H9 (cell line): ENCODE results near the gene HOXB1. TPM values are rescaled to one million over a fixed set of nuclear protein-coding genes. Genes with fewer than 3 reads are reported as not detected.

Experiments used
- DNase-seq: peaks from one replicate; pipeline ENCODE4 v3.0.0-alpha.2; 2017
- H2AFZ ChIP-seq: one replicate; pipeline ENCODE4 v1.6.1; 2013; ENCODE audit warnings: mild to moderate bottlenecking, low read length, control low read depth, moderate library complexity
- H2AK5ac ChIP-seq: 2 replicates; pipeline ENCODE4 v1.6.1; 2013; ENCODE audit warnings: low read length, control low read depth, mixed read lengths; ENCODE audit not compliant: insufficient read length
- H2BK120ac ChIP-seq: one replicate; pipeline ENCODE4 v1.6.1; 2013; ENCODE audit warnings: low read depth, mild to moderate bottlenecking, low read length, control low read depth, inconsistent platforms; ENCODE audit not compliant: poor library complexity, severe bottlenecking
- H2BK12ac ChIP-seq: 2 replicates; pipeline ENCODE4 v1.6.1; 2013; ENCODE audit warnings: low read length, control low read depth, mixed read lengths, low read depth; ENCODE audit not compliant: insufficient read length
- H2BK15ac ChIP-seq: 2 replicates; pipeline ENCODE4 v1.6.1; 2013; ENCODE audit warnings: low read depth, low read length, control low read depth
- H2BK20ac ChIP-seq: one replicate; pipeline ENCODE4 v1.6.1; 2013; ENCODE audit warnings: low read depth, mild to moderate bottlenecking, low read length, control low read depth, inconsistent platforms; ENCODE audit not compliant: poor library complexity, severe bottlenecking
- H2BK5ac ChIP-seq: 2 replicates; pipeline ENCODE4 v1.6.1; 2013; ENCODE audit warnings: low read length, control low read depth, mixed read lengths; ENCODE audit not compliant: insufficient read length
- H3K14ac ChIP-seq: 2 replicates; pipeline ENCODE4 v1.6.1; 2013; ENCODE audit warnings: low read length, control low read depth; ENCODE audit not compliant: insufficient read depth
- H3K18ac ChIP-seq: 2 replicates; pipeline ENCODE4 v1.6.1; 2013; ENCODE audit warnings: low read depth, mild to moderate bottlenecking, mixed read lengths, low read length, control low read depth; ENCODE audit not compliant: insufficient read length
- H3K23ac ChIP-seq: 2 replicates; pipeline ENCODE4 v1.6.1; 2013; ENCODE audit warnings: low read length, control low read depth, mixed read lengths, low read depth; ENCODE audit not compliant: insufficient read length
- H3K23me2 ChIP-seq: 2 replicates; pipeline ENCODE4 v1.6.1; 2013; ENCODE audit warnings: low read depth, mild to moderate bottlenecking, mixed read lengths, low read length, control low read depth; ENCODE audit not compliant: insufficient read length, poor library complexity, severe bottlenecking
- H3K27ac ChIP-seq: 2 replicates; pipeline ENCODE4 v1.5.1; 2013; ENCODE audit warnings: low read length, control low read depth, mixed read lengths, low read depth; ENCODE audit not compliant: insufficient read length
- H3K27me3 ChIP-seq: 2 replicates; pipeline ENCODE4 v1.6.1; 2013; ENCODE audit warnings: low read length, control low read depth, inconsistent platforms; ENCODE audit not compliant: insufficient read depth
- H3K4ac ChIP-seq: 2 replicates; pipeline ENCODE4 v1.6.1; 2013; ENCODE audit warnings: low read depth, mild to moderate bottlenecking, control low read depth, inconsistent platforms, low read length, moderate library complexity
- H3K4me1 ChIP-seq: 2 replicates; pipeline ENCODE4 v1.6.1; 2013; ENCODE audit warnings: low read length, control low read depth, inconsistent platforms; ENCODE audit not compliant: insufficient read depth
- H3K4me2 ChIP-seq: 2 replicates; pipeline ENCODE4 v1.6.1; 2013; ENCODE audit warnings: low read length, control low read depth, mixed read lengths; ENCODE audit not compliant: insufficient read length, insufficient read depth
- H3K56ac ChIP-seq: 2 replicates; pipeline ENCODE4 v1.6.1; 2013; ENCODE audit warnings: low read depth, mild to moderate bottlenecking, mixed read lengths, low read length, control low read depth; ENCODE audit not compliant: insufficient read length
- H3K79me1 ChIP-seq: 2 replicates; pipeline ENCODE4 v1.6.1; 2013; ENCODE audit warnings: low read depth, mild to moderate bottlenecking, moderate library complexity, low read length, control low read depth, inconsistent platforms; ENCODE audit not compliant: insufficient read depth, poor library complexity, severe bottlenecking
- H3K79me2 ChIP-seq: 2 replicates; pipeline ENCODE4 v1.6.1; 2013; ENCODE audit warnings: low read length, control low read depth, inconsistent platforms; ENCODE audit not compliant: insufficient read depth
- H3K9ac ChIP-seq: 2 replicates; pipeline ENCODE4 v1.6.1; 2013; ENCODE audit warnings: low read length, control low read depth, mixed read lengths; ENCODE audit not compliant: insufficient read length; ENCODE audit errors: extremely low read depth
- H3K9me3 ChIP-seq: one replicate; pipeline ENCODE4 v1.6.1; 2013; ENCODE audit warnings: low read depth, low read length, inconsistent platforms; ENCODE audit not compliant: control insufficient read depth
- H3T11ph ChIP-seq: one replicate; pipeline ENCODE4 v1.6.1; 2013; ENCODE audit warnings: mild to moderate bottlenecking, low read length, control low read depth, inconsistent platforms
- H4K20me1 ChIP-seq: one replicate; pipeline ENCODE4 v1.6.1; 2013; ENCODE audit not compliant: control insufficient read depth, insufficient read length, insufficient read depth
- H4K5ac ChIP-seq: 2 replicates; pipeline ENCODE4 v1.6.1; 2013; ENCODE audit warnings: low read depth, mild to moderate bottlenecking, mixed read lengths, low read length, control low read depth; ENCODE audit not compliant: insufficient read length
- H4K8ac ChIP-seq: replicated peaks from 2 replicates; pipeline ENCODE4 v1.6.1; 2013; ENCODE audit warnings: low read length, control low read depth, mixed read lengths, low read depth; ENCODE audit not compliant: insufficient read length
- H4K91ac ChIP-seq: 2 replicates; pipeline ENCODE4 v1.6.1; 2013; ENCODE audit warnings: low read depth, mild to moderate bottlenecking, moderate library complexity, mixed read lengths, low read length, control low read depth; ENCODE audit not compliant: insufficient read length
- H3K27ac Mint-ChIP-seq, 3 experiments: 2 replicates in 2 of 3; 3 replicates in 1 of 3; pipeline ENCODE4 v1.8.0; 2020 to 2021; ENCODE audit warnings: mixed read lengths in 3 of 3, mild to moderate bottlenecking in 1 of 3, moderate library complexity in 1 of 3
- H3K27me3 Mint-ChIP-seq: 2 replicates; pipeline ENCODE4 v1.8.0; 2021; ENCODE audit warnings: low read depth, mild to moderate bottlenecking, moderate library complexity, mixed read lengths
- H3K36me3 Mint-ChIP-seq, 3 experiments: 2 replicates in 2 of 3; 3 replicates in 1 of 3; pipeline ENCODE4 v1.8.0; 2020 to 2021; ENCODE audit warnings: low read depth in 3 of 3, mixed read lengths in 3 of 3; ENCODE audit not compliant: insufficient read depth in 1 of 3
- H3K4me1 Mint-ChIP-seq, 2 experiments: 2 replicates each; pipeline ENCODE4 v1.8.0; 2020; ENCODE audit warnings: mixed read lengths in 2 of 2
- H3K4me3 Mint-ChIP-seq, 2 experiments: 2 replicates in 1 of 2; 3 replicates in 1 of 2; pipeline ENCODE4 v1.8.0; 2020 to 2021; ENCODE audit warnings: mild to moderate bottlenecking in 2 of 2, mixed read lengths in 2 of 2, moderate library complexity in 1 of 2
- H3K9me3 Mint-ChIP-seq, 2 experiments: 2 replicates in 1 of 2; 3 replicates in 1 of 2; pipeline ENCODE4 v1.8.0; 2020; ENCODE audit warnings: mild to moderate bottlenecking in 2 of 2, mixed read lengths in 2 of 2, moderate library complexity in 1 of 2
- WGBS: extraction: QIAGEN DNeasy Blood & Tissue Kit; methylation state at CpG from one replicate; pipeline ENCODE4 v1.1.7; 2013; ENCODE audit warnings: missing lambda C conversion rate, low lambda C conversion rate, mixed read lengths; ENCODE audit not compliant: insufficient read length; ENCODE audit errors: extremely low coverage; 5-methylcytosine and 5-hydroxymethylcytosine counted together
- total RNA-seq: library from RNA; stranded (reverse); gene quantifications from 2 replicates; pipeline ENCODE4 v1.2.1, GENCODE V29; 2021
- TF ChIP-seq, protein P1 (sequence below): fragments of 200-600 bp; sonication (generic); conservative IDR thresholded peaks from 3 replicates; pipeline ENCODE4 v1.8.0; 2021; ENCODE audit warnings: antibody characterized with exemption, mild to moderate bottlenecking

HOXB1 gene
- total RNA-seq, 1 experiment from 2014 or later, result not detected

DNA sequence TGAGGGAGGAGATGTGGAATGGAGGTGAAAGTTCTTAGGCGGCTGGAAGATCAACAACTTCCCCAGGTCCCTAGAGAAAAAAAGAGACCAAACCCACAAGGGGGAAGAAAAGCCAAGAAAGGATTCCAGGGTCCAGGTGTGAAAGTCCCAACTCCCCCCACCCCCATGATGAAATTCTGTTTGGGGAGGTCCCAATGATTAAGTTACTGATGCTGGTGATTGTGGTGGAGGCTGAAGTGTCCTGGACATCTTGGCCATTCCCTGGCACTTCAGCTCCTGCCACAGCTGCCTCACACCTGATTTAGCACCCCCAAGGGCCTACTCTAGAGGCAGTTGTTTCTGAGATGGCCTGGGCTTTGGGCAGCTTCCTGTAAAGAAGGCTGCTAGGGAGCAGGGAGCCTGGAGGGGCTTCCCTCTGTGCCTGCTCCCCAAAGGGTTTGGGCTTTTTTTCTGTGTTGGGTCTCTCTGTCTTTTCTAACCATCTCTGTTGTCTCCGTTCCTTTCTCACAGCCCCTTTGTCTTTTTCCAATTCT, 34.3 kb upstream of the HOXB1 start:
- H3K4me1 ChIP-seq, result peaks cover 2% of the 10 kb centered on the region; the same call in 1 of the 2 replicates
- no peak overlapping the region for H4K8ac ChIP-seq
- Mint-ChIP-seq H3K27ac (no peak overlapping the region), H3K4me1 (peaks cover 3 to 12% of the 10 kb centered on the region in 2 experiments; a peak in 3 of 4 replicates), H3K27me3 (peaks cover 39% of the 10 kb centered on the region), H3K4me3 (peak overlapping the region in 1 of 2 experiments; percentile 63; a peak in 1 of 5 replicates), H3K36me3 (no peaks in the 10 kb centered on the region; a peak in 1 of 7 replicates), H3K9me3 (peaks cover 0 to 10% of the 10 kb centered on the region in 2 experiments; a peak in 2 of 5 replicates)
- H2BK20ac ChIP-seq, result no peak overlapping the region
- no peak overlapping the region for H2AFZ ChIP-seq
- no peak overlapping the region for H2BK5ac ChIP-seq
- H3K9me3 ChIP-seq, result no peaks in the 10 kb centered on the region
- no peak overlapping the region for H4K5ac ChIP-seq
- no peak overlapping the region for H3K18ac ChIP-seq
- H3K4ac ChIP-seq, result no peak overlapping the region
- no peak overlapping the region for H2BK12ac ChIP-seq
- H4K20me1 ChIP-seq, result peaks cover 2% of the 10 kb centered on the region
- TF ChIP-seq, protein P1, sequence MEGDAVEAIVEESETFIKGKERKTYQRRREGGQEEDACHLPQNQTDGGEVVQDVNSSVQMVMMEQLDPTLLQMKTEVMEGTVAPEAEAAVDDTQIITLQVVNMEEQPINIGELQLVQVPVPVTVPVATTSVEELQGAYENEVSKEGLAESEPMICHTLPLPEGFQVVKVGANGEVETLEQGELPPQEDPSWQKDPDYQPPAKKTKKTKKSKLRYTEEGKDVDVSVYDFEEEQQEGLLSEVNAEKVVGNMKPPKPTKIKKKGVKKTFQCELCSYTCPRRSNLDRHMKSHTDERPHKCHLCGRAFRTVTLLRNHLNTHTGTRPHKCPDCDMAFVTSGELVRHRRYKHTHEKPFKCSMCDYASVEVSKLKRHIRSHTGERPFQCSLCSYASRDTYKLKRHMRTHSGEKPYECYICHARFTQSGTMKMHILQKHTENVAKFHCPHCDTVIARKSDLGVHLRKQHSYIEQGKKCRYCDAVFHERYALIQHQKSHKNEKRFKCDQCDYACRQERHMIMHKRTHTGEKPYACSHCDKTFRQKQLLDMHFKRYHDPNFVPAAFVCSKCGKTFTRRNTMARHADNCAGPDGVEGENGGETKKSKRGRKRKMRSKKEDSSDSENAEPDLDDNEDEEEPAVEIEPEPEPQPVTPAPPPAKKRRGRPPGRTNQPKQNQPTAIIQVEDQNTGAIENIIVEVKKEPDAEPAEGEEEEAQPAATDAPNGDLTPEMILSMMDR, result no peak
- H2AK5ac ChIP-seq, result no peak overlapping the region
- no peak overlapping the region for H3K4me2 ChIP-seq
- no peak overlapping the region for H3K27ac ChIP-seq
- no peak overlapping the region for H4K91ac ChIP-seq
- no peak overlapping the region for H3K9ac ChIP-seq
- no peaks in the 10 kb centered on the region for H3K79me1 ChIP-seq
- no peak overlapping the region for H3K56ac ChIP-seq
- H3K14ac ChIP-seq, result no peak overlapping the region
- H3K27me3 ChIP-seq, result peaks cover 99% of the 10 kb centered on the region
- no peak overlapping the region for H3T11ph ChIP-seq
- H2BK120ac ChIP-seq, result no peak overlapping the region
- no peak overlapping the region for H2BK15ac ChIP-seq
- no peaks in the 10 kb centered on the region for H3K79me2 ChIP-seq
- DNase-seq, result no peak
- H3K23me2 ChIP-seq, result no peaks in the 10 kb centered on the region
- H3K23ac ChIP-seq, result no peak overlapping the region
- no CpG with 5 or more reads among the region's 2 CpGs for WGBS
